Measurements from ENCODE around the gene SLC12A7. TPM values are rescaled to one million over a fixed set of nuclear protein-coding genes. Genes with fewer than 3 reads are reported as not detected.

The SLC12A7 gene
- total RNA-seq, 4 donors from 2014 or later = 4.6 to 49.8 (median 15.8) TPM

GRCh38 chr5:1067141-1068121, 44.4 kb downstream of the SLC12A7 start:
- no peak overlapping the region for H3K27ac ChIP-seq
- H3K36me3 ChIP-seq = no peaks in the 10 kb centered on the region
- H3K4me3 ChIP-seq = no peak overlapping the region
- H3K9me3 ChIP-seq = no peaks in the 10 kb centered on the region
- no peaks in the 10 kb centered on the region for H3K27me3 ChIP-seq
- intact Hi-C loops (cut with DNase I; ENCODE audit: low total_unique reads) = no loop called here
- TF ChIP-seq POLR2A (IDR thresholded peaks at IDR 0.05) = no peak
- TF ChIP-seq, protein P1, sequence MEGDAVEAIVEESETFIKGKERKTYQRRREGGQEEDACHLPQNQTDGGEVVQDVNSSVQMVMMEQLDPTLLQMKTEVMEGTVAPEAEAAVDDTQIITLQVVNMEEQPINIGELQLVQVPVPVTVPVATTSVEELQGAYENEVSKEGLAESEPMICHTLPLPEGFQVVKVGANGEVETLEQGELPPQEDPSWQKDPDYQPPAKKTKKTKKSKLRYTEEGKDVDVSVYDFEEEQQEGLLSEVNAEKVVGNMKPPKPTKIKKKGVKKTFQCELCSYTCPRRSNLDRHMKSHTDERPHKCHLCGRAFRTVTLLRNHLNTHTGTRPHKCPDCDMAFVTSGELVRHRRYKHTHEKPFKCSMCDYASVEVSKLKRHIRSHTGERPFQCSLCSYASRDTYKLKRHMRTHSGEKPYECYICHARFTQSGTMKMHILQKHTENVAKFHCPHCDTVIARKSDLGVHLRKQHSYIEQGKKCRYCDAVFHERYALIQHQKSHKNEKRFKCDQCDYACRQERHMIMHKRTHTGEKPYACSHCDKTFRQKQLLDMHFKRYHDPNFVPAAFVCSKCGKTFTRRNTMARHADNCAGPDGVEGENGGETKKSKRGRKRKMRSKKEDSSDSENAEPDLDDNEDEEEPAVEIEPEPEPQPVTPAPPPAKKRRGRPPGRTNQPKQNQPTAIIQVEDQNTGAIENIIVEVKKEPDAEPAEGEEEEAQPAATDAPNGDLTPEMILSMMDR (IDR thresholded peaks at IDR 0.05) = no peak
- H3K4me1 ChIP-seq = no peaks in the 10 kb centered on the region
- DNase-seq = no peak

DNA sequence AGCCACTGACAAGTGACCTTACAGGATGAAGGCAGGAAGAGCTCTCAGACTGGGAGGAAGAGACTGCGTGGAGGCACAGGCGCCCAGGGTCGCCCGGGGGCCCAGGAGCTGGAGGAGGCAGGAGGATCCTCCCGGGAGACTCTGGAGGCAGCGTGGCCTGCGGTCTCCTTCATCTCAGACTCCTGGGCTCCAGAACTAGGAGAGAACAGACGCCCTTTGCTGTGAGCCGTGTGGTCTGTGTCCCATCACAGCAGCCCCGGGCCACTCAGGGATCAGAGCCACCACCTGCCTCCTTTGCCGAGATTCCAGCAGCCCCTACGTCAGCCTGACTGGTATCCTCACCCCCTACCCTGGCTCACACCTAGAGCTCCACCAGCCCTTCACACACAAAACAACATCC, 45.2 kb downstream of the SLC12A7 start:
- intact Hi-C loops (cut with DNase I; ENCODE audit: low total_unique reads) = no loop called here
- H3K36me3 ChIP-seq = no peaks in the 10 kb centered on the region
- no peaks in the 10 kb centered on the region for H3K27me3 ChIP-seq
- no peak for DNase-seq
- H3K27ac ChIP-seq = no peak overlapping the region
- H3K4me1 ChIP-seq = no peaks in the 10 kb centered on the region
- no peak overlapping the region for H3K4me3 ChIP-seq
- no peak for TF ChIP-seq POLR2A (IDR thresholded peaks at IDR 0.05)
- TF ChIP-seq, protein P1 (IDR thresholded peaks at IDR 0.05) = no peak
- H3K9me3 ChIP-seq = no peaks in the 10 kb centered on the region

DNA sequence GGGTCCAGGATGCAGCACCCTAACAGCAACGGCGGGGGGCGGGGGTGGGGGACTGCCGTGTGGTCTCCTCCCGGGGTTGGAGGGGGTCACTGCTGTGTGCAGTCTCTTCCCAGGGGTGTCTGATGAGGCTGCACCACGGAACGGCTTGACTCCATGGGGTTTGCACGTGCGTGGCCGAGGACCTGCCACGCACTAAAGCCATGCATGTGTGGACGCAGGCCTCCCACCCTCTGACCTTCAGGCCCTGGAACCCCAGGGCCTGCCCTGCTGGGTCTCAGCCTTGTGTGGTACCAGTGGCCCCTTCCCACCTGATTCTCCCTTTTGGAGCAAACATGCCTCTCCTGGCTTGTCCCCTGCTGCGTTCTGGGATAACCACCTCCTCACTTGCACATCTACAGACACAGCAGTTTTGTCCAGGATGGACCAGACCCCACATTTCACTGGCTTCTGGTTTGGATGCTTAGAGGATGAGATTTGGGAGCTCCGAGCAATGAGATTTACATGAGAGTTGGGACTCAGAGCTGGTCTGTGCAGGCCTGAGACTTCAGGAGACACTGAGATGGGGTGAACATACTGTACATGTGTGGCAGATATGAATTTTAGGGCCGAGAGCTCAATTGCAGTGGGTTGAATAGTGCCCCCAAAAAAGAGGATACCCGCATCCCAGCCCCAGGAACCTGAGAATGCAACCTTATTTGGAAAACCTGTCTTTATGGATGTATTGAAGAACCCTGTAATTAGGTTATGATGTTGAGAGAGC, 45.8 kb downstream of the SLC12A7 start:
- TF ChIP-seq, protein P1 (IDR thresholded peaks at IDR 0.05) = no peak
- no peak for TF ChIP-seq POLR2A (IDR thresholded peaks at IDR 0.05)
- Histone ChIP-seq H3K4me3 (no peak overlapping the region), H3K4me1 (no peaks in the 10 kb centered on the region), H3K36me3 (no peaks in the 10 kb centered on the region), H3K9me3 (no peaks in the 10 kb centered on the region), H3K27ac (no peak overlapping the region), H3K27me3 (no peaks in the 10 kb centered on the region)
- intact Hi-C loops (cut with DNase I; ENCODE audit: low total_unique reads) = no loop called here
- no peak for DNase-seq

DNA sequence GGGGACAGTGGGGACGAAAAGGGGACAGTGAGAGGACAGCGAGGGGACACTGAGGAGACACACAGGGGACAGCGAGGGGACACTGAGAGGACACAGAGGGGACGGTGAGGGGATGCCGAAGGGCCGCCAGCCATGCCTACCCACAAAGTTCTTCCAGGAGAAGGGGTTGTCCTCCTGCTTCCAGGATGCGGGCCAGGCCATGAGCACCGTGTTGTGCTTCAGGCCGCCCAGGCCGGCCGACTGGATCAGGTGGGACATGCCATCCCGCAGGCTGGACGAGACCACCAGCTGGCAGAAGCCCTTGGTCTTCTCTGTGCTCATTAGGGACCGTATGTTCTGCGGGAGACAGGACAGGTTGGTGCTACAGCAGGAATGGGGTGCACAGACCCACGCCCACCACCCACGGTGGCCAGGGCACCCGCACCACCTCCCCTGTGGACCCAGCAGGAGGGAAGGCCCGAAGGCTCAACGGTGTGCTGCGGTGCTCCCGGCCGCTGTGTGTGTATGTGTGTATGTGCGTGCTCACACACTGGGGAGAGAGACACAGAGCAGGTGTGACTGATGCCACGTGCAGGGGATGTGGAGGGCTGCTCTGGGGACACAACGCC, 46.6 kb downstream of the SLC12A7 start:
- DNase-seq = no peak
- intact Hi-C loops (cut with DNase I; ENCODE audit: low total_unique reads) = no loop called here
- TF ChIP-seq POLR2A (IDR thresholded peaks at IDR 0.05) = no peak
- TF ChIP-seq, protein P1 (IDR thresholded peaks at IDR 0.05) = no peak
- H3K9me3 ChIP-seq = no peaks in the 10 kb centered on the region
- no peak overlapping the region for H3K27ac ChIP-seq
- H3K4me1 ChIP-seq = no peaks in the 10 kb centered on the region
- no peaks in the 10 kb centered on the region for H3K27me3 ChIP-seq
- H3K4me3 ChIP-seq = no peak overlapping the region
- H3K36me3 ChIP-seq = no peaks in the 10 kb centered on the region
